Uterus (tissue), 2 donors: ENCODE data around the gene LCTL.

Experiments
- POLR2A ChIP-seq, 2 donors: fragments of 450-650 bp; IDR thresholded peaks; one replicate each; pipeline ENCODE4 v1.6.1; 2016; ENCODE audit warnings: antibody characterized with exemption in 2 of 2, mild to moderate bottlenecking in 1 of 2, moderate library complexity in 1 of 2
- TF ChIP-seq, protein P1 (sequence below), 4 experiments: fragments of 200-600 bp in 2 of 4; fragments of 450-650 bp in 2 of 4; sonication (generic) in 2 of 4; IDR thresholded peaks; one replicate each; pipeline ENCODE4 v1.5.1; 2016 to 2019; ENCODE audit warnings: antibody characterized with exemption in 4 of 4, mild to moderate bottlenecking in 2 of 4, moderate library complexity in 1 of 4

DNA sequence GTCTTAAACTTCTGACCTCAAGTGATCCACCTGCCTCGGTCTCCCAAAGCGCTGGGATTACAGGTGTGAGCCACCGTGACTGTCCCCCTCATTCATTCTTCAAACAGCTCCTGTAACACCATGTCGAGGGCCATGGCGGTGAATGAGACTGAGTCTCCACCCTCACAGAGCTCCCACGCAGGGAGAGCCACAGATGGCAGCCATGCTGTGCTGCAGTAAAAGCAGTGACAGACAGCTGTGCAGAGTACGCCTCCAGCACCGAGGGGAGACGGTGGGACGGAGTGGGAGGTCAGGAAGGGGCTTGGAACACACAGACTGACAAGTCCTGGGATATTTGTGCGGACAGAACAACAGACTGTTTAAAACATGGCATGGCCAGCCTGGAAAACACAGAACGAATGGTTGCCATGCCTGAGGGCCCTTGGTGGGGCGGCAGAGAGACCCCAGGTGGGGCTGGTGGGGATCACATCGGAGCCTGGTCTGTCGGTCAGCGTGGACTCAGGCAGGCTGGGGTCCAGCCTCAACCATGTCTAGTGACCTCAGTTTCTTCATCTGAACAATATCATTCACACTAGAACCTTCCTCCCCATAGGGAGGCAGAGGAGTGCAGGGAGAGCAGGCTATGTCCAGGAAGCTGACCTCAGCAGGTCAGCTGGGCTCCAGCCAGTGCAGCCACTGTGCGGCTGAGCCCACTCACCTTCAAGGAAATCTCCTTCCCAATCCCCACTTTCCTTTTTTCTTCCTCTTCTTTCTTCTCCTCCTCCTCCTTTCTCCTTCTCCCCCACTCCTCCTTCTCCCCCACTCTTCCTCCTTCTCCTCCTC, 20.6 kb upstream of the LCTL start:
- TF ChIP-seq, protein P1, sequence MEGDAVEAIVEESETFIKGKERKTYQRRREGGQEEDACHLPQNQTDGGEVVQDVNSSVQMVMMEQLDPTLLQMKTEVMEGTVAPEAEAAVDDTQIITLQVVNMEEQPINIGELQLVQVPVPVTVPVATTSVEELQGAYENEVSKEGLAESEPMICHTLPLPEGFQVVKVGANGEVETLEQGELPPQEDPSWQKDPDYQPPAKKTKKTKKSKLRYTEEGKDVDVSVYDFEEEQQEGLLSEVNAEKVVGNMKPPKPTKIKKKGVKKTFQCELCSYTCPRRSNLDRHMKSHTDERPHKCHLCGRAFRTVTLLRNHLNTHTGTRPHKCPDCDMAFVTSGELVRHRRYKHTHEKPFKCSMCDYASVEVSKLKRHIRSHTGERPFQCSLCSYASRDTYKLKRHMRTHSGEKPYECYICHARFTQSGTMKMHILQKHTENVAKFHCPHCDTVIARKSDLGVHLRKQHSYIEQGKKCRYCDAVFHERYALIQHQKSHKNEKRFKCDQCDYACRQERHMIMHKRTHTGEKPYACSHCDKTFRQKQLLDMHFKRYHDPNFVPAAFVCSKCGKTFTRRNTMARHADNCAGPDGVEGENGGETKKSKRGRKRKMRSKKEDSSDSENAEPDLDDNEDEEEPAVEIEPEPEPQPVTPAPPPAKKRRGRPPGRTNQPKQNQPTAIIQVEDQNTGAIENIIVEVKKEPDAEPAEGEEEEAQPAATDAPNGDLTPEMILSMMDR (IDR thresholded peaks at IDR 0.05) = no peak
- TF ChIP-seq POLR2A (IDR thresholded peaks at IDR 0.05) = no peak
